KG1 (cell line): ENCODE measurements around the gene FFAR3.
"Not testable (repeated sequence)": the region's sequence is repeated elsewhere in the genome, so short reads cannot be mapped to it uniquely, and the experiment has no call there.

Experiments used
- DNase-seq: peaks from one replicate; lab custom pipeline; 2025; lab: John Stamatoyannopoulos, UW

FFAR3 gene

DNA sequence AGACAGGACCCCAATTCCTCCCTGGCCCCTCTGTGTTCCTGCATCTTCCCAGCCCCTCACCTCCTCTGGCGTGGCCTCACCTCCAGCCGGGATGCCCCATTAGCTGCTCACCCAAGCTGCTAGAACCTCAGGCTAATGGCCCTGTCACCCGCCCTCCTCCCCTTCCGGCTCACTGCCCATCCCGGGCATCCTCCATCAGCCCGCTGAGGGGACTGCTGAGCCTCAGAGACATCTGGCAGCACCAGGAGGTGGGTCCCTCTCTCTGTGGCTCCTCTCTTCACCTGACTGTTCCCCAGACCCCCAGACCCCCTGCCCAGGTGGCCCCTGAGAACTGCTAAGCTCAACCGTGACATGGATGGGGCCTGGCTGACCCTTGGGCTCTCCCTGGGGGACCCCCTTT lies 7.7 kb upstream of the FFAR3 start:
- no peak for DNase-seq

- DNase-seq: no peak
Measured at GRCh38 chr19:35351411-35352176, 6.7 kb upstream of the FFAR3 start.

- no peak for DNase-seq
Measured at GRCh38 chr19:35352177-35352447, 6.1 kb upstream of the FFAR3 start.

DNA sequence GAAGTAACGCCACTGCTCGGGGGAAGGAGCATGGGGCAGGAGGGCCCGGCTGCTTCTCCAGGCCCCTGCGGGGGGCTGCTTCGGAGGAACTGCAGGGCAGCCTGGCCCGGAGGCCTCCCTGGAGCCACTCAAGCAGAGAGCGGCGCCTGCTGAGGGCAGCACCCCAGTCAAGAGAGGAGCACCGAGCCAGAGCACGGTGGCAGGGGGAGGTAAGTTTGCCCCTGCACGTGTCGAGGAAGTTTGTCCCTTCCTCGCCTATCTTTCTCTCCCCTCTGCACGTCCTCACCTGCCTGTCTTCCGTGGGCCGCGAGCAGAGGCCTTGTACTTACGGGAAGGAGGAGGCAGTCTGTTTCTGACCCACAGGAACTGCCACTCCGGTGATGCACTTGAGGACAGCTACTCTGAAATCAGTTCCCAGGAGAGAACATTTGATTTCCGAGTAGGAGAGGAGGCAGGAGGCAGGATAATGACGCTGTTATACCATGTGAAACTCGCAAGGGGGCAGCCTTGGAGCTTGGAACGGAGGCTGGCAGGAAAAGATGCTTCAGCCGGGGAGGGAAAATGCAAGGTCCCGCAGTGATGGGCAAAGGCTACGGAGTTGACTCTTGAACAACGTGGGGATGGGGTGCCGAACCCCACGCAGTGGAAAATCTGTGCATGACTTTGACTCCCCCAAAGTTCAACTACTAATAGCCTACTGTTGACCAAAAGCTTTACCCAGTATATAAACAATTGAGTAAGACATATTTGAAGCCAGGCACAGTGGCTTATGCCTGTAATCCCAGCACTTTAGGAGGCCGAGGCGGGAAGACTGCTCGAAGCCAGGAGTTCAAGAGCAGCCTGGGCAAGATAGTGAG lies 5.6 kb upstream of the FFAR3 start:
- peak; percentile 66 for DNase-seq

- DNase-seq: no peak
Measured at GRCh38 chr19:35353635-35354034, 4.6 kb upstream of the FFAR3 start.

DNA sequence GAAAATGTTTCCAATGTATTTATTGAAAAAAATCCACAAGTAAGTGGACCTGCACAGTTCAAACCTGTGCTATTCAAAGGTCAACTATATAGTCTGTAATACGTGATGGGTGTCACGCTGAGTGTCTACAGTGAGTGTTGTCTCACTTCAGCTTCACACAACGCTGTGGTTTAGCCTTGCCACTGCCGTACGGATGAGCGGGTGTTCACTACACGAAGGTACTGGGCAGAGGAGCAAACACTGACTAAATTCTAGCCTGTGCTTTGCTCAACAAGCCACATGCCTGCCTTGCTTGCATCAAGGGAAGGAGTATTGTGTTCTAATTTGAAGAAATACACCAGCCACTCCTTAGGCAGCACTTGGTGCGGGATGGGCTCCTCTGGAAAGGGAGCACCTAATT lies 3.4 kb upstream of the FFAR3 start:
- no peak for DNase-seq

- DNase-seq: no peak
Measured at GRCh38 chr19:35355791-35356460, 2.3 kb upstream of the FFAR3 start.

DNA sequence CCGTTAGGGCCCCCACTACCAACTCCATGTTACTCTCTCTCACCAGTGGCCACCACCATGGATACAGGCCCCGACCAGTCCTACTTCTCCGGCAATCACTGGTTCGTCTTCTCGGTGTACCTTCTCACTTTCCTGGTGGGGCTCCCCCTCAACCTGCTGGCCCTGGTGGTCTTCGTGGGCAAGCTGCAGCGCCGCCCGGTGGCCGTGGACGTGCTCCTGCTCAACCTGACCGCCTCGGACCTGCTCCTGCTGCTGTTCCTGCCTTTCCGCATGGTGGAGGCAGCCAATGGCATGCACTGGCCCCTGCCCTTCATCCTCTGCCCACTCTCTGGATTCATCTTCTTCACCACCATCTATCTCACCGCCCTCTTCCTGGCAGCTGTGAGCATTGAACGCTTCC lies 574 bp downstream of the FFAR3 start:
- not testable (repeated sequence) for DNase-seq

DNA sequence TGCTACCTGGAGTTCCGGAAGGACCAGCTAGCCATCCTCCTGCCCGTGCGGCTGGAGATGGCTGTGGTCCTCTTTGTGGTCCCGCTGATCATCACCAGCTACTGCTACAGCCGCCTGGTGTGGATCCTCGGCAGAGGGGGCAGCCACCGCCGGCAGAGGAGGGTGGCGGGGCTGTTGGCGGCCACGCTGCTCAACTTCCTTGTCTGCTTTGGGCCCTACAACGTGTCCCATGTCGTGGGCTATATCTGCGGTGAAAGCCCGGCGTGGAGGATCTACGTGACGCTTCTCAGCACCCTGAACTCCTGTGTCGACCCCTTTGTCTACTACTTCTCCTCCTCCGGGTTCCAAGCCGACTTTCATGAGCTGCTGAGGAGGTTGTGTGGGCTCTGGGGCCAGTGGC lies 1.1 kb downstream of the FFAR3 start:
- not testable (repeated sequence) for DNase-seq

- DNase-seq: not testable (repeated sequence)
Measured at GRCh38 chr19:35360081-35360480, 1.8 kb downstream of the FFAR3 start.

GRCh38 chr19:35360880-35361420 lies 2.7 kb downstream of the FFAR3 start:
- no peak for DNase-seq

DNA sequence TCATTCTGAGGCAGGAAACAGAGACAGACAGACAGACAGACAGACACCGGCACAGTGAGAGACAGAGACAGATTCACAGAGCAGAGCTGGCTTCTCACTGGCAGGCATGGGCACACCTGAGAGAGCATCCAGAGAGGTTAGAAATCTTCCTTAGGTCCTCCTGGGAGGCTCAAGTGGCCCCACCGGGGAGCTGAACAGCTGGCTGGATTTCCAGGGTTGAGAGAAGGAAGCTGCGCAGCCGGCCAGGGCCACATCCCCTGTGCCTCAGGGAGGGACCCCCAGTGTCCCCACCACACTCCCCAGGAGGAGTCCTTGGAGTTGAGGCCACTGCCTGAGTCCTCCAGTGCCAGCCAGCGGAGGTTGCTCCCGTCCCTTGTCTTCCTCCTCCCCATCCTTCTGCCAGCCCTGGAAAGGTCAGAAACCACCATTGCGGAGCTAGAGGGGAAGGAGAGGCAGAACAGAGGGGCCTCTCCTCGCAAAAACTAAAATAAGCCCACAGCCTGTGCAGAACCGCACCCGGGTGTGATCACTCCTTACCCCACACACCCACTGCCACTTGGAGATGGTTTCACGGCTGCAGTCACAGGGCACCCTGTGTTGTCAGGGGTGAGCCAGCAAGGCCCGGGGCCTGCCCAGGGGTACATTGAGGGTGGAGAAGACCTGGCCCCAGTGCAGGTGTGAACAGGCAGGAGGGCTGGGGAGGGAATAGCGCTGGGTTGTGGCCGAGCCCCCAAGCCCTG lies 4.2 kb downstream of the FFAR3 start:
- DNase-seq: no peak

DNA sequence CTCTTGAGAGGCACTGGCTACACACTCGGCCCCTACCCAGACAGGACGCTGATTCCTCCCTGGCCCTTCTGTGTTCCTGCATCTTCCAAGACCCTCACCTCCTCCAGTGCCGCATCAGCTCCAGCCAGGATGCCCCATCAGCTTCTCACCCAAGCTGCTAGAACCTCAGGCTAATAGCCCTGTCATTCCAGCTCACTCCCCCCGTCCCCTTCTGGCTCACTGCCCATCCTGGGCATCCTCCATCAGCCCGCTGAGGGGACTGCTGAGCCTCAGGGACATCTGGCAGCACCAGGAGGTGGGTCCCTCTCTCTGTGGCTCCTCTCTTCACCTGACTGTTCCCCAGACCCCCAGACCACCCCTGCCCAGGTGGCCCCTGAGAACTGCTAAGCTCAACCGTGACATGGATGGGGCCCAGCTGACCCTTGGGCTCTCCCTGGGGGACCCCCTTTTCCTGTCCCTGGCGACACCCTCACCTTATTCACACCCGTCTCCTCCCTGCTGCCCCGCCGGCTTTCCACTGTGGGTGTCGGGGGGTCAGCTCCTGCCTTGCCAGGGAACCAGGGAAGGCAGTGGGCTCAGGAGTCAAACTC lies 4.8 kb downstream of the FFAR3 start:
- no peak for DNase-seq

- DNase-seq: no peak
Measured at GRCh38 chr19:35363711-35364425, 5.6 kb downstream of the FFAR3 start.

GRCh38 chr19:35365303-35365702 lies 7.0 kb downstream of the FFAR3 start:
- DNase-seq: no peak

- no peak for DNase-seq
Measured at GRCh38 chr19:35368378-35368777, 10.1 kb downstream of the FFAR3 start.

DNA sequence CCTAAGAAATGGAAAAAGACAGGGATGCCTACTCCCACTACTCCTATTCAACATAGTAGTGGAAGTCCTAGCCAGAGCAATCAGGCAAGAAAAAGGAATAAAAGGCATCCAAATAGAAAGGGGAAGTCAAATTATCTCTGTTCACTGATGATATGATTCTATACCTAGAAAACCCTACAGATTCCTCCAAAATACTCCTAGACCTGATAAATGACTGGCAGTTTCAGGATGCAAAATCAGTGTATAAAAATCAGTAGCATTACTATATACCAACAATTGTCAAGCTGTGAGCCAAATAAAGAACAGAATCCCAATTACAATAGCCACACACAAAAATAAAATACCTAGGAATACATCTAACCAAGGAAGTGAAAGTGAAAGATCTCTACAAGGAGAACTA lies 11.3 kb downstream of the FFAR3 start:
- DNase-seq: no peak

- DNase-seq: no peak
Measured at GRCh38 chr19:35370722-35371121, 12.5 kb downstream of the FFAR3 start, which contains the start of gene GPR42. TSS of gene GPR42 (plus strand) at chr19:35371068. CDS start at chr19:35371360, 292 bp downstream.

- no peak for DNase-seq
Measured at GRCh38 chr19:35373492-35373891, 15.2 kb downstream of the FFAR3 start.

DNA sequence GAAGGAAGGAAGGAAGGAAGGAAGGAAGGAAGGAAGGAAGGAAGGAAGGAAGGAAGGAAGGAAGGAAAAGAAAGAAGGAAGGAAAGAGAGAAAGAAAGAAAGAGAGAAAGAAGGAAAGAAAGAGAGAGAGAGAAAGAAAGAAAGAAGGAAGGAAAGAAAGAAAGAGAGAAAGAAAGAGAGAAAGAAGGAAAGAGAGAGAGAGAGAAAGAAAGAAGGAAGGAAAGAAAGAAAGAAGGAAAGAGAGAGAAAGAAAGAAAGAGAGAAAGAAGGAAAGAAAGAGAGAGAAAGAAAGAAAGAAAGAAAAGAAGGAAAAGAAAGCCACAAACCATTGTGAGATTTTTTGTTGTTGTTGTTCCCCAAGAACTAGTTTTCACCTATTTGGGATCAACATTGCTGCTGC lies 15.8 kb downstream of the FFAR3 start:
- not testable (repeated sequence) for DNase-seq
